HuH-7.5 (cell line): ENCODE measurements around the gene ROBO1.

Experiments used
- DNase-seq: peaks from one replicate; pipeline ENCODE4 v3.0.0; 2011; ENCODE audit warnings: low spot score

Gene ROBO1

DNA sequence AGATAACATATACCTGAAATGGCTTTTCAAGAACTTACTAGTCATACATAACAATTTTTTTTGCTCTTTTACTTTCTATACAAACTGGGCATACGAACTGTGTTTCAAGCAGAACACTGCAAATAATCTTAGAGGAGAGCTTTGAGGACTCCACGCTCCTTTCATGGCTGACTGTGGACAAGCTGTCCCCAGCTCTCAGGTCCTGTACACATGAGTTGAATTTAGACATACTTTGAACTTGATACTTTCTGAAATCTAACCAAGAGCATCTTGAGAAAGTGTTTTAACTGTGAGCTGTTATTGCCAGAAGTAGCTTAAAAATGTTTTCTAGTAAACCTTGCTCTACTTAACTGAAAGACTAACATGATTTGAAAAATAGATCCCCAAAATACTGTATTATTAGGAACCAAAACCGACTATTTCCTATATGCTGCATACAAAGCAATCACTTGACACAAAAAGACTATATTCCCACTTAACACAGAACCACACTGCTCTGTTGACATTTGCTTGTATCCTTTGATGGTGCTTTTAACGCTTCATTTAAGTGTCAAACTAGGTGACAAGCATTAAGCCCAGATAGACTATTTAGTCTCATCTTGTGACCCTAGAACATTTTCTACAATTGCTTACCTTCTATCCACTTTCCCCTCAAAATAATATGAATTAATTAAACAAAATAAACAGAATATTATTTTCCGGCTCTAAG, 755.8 kb downstream of the ROBO1 start:
- DNase-seq, result no peak

GRCh38 chr3:79009861-79010260, 757.9 kb downstream of the ROBO1 start:
- DNase-seq, result no peak

DNA sequence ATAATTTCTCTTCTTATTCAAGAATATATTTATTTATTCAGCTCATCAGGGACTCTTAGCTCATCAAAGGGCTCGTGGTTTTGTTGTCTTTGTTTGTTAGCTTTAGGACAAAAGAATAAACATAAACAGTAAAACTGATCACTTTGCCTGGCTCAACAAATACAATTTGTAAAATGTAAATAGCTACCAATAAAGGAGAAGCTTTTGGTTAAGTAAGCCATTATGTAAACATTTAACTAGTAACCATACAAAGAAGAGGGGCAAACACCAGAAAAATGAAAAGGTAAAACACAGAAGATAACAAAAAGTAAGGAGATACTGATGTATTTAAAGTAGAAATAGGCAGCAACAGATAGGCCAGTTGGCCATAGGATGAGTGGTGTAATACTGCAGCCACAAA, 761.7 kb downstream of the ROBO1 start:
- no peak for DNase-seq

DNA sequence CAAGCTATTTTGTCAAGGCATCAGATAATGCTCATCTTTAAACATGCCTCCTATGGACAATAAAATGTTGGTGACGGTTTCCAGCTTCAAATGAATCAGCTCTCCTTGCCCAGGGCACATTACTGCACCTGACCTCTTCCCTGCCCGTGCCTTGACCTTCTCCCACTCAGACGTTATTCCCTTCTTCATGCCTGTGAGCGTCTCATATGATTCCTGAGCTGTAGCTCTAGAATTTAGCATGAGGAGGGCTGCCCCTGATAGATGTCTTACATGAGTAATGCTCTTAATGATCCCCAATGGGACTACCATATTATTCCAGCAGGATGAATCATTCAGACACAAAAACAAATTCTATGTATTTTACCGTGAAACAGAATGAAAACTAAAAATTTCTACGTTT, 762.7 kb downstream of the ROBO1 start:
- no peak for DNase-seq

- DNase-seq, result no peak
These were observed 763.8 kb downstream of the ROBO1 start for GRCh38 chr3:79003994-79004393.

GRCh38 chr3:79002465-79003372, 765.1 kb downstream of the ROBO1 start:
- DNase-seq, result no peak

DNA sequence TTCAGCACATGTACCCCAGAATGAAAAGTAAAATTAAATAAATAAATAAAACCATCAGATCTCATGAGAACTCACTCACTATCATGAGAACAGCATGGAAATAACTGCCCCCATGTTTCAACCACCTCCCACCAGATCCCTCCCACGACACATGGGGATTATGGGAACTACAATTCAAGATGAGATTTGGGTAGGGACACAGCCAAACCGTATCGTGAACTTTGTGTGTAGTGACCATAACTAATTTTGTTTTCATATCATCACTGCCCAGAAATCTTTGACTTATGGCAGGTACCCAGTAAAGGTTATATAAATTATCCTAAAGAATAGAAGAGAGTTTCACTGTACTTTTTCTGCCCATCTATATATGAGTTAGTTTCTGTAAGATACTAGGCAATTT, 766.5 kb downstream of the ROBO1 start:
- no peak for DNase-seq

DNA sequence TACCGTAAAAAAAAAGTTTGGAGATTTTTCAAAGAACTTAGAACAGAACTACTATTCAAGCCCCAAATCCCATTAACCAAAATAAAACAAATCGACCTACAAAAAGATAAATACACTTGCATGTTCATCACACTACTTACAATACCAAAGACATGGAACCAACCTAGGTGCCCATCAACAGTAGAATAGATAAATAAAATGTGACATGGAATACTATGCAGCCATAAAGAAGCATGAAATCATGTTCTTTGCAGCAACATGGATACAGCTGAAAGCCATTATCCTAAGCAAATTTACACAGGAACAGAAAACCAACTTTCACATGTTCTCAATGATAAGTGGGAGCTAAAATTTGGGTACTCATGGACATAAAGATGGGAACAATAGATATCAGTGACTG, 768.7 kb downstream of the ROBO1 start:
- no peak for DNase-seq

GRCh38 chr3:78995087-78995486, 772.7 kb downstream of the ROBO1 start:
- no peak for DNase-seq

DNA sequence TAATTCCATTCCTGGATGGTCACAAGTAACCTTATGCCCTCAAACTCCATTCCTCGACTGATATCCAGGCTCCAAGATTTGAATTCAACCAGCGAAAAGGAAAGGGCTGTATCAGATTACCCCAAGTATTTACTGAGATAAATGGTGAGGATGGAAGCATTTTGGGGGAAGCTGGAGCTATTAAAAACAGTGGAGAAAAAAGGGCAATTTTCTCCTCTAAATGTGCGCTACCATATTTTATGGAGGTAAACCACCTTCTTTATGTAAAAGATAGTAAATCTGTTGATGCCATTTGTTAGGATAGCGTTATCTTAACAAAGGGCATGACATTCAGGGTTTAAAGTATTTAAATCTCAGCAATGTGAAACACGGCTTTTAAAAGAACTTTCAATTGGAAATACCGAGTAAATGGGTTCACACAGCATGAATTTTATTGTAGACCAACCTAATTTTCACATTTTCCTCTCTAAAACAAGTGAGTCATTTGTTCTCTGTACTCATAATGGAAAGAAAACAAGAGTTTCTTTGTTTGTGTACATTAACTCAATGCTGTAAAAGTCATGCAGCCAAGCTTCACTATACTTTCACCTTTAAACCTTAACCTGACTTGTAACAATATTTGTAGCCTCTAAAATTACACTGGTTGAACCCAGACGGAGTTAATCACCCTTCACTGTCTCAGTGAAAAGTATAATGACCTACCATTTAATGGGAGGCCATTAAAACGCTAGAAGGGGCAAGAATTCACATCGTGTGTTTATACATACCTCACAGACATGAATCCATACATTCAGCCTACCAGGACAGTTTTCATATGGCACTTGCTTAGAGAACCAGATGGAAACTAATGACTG, 773.4 kb downstream of the ROBO1 start:
- DNase-seq, result no peak

DNA sequence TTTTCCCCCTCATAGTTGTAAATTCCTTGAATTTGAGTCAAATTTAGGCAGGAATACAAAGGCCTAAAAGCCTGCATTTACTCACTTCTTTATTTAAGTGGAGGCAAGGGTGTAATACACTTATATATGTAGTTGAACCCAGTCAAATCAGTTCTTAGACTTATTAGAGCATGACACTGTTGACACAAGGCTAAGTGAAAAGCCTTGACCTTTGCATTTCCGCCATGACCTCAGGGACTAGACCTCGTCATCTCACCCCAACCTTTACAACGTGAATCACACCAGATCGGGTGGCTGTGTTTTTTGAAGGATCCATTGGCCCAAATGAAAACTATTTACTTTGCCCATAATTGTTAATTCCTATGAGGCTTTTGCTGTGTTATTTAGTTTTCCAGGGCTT, 774.4 kb downstream of the ROBO1 start:
- no peak for DNase-seq

GRCh38 chr3:78992830-78993229, 775.0 kb downstream of the ROBO1 start:
- DNase-seq, result no peak

DNA sequence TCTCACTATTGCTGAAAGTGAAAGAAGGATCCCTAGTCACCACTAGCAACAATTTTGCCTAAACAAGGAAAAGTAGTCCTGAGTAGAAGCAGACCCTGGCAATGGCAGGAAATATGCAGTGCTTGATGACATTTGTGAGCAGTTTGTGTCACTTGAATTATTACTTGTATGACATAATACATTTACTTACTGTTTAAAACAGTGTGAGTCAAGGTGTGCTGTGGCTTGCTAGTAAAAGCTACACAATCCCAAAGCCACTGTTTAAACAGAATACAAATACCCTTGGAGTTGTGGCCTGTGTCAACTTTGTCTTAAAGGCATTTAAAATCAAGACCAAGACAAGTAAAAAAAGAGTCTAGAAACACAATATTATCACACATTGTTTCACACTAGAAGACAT, 775.4 kb downstream of the ROBO1 start:
- no peak for DNase-seq

DNA sequence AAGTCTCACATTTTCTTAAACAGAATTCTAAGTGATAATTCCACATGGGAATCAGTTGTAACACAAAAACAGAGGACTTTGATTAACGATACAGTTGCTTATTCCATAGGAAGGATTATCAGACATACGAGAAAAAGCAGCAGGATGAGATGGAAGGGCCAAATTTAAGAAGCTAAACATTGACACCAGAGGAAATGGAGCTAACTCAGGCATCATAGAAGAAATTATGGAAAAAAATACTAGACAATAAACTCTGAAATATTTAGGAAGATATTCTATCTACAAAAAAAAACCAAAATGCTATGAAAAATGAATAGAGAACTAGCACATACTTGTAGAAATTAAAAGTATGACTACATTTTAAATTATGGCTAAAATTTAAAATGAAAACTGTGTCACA, 776.1 kb downstream of the ROBO1 start:
- no peak for DNase-seq

DNA sequence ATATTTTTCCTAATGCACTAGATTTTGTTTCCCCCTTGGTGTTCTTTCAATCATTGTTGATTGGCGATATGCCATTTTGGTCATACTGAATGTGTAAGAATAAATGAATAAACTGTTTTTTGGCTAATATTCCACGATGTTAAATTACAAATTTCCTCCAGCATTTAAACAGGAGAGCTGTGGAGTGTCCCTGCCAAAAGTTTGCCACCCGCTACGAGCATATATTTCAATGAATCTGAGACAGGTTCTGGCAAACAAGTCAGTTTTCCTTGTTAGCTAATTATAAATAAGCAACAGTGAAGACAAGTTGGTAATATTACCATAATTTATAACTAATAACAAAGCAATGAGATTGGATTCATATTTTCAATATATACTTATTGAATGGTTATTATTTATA, 777.6 kb downstream of the ROBO1 start:
- no peak for DNase-seq

- no peak for DNase-seq
These were observed 779.5 kb downstream of the ROBO1 start for GRCh38 chr3:78988324-78988723.

GRCh38 chr3:78986416-78987101, 781.2 kb downstream of the ROBO1 start:
- DNase-seq, result no peak

GRCh38 chr3:78985981-78986380, 781.8 kb downstream of the ROBO1 start:
- DNase-seq, result no peak

DNA sequence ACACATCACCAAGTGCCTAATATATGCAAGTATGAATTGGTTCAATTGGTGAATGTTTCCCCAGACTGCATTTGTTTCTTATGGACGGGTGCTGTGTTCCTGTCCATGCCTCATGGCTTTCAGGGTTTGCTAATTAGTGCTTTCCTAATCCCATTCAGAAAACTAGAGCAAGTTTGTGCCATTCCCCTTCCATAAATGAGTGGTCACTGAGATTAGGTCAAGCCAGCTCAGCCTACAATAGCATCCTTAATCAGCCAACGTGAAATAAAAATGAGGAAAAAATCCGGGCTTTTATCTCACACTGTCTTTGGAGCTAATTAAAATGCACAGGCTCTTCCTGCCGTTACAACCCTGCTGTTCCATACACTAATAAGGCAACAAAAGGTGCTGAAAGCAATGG, 788.8 kb downstream of the ROBO1 start:
- no peak for DNase-seq

DNA sequence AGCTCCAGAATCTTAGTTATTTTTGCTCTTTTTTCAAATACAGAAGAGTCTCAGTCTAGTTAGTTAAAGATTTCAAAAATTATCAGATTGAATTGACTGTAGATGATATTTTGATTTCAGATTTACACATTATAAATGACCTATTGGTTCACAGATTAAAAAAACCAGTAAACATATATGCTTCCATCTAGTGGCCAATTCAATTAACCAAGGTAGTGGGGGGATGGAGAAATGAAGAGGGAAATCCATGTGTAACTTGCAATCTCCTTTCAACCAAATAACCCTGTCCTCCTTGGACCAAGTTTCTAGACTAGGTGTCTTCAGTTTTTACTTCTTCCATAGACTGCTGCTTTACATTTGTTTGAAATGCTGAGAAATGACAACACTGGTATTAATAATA, 789.8 kb downstream of the ROBO1 start:
- no peak for DNase-seq

DNA sequence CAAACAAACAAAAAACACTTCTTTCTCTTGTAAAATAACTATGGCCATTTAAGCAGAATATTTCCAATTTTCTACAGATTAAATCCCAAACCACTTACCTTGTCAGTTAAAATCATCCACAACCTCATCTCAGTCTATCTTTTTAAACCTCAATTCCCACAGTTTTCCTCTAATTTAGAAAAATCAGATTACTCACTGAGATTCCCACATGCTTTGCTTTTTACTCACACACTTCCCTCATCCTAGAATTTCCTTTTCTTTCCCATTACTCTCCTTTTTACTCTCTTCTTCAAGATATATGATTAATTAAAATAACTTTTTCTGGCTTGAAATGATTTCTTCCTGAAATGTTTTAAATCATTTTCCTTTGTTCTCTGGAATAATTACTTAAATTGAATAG, 790.7 kb downstream of the ROBO1 start:
- no peak for DNase-seq

DNA sequence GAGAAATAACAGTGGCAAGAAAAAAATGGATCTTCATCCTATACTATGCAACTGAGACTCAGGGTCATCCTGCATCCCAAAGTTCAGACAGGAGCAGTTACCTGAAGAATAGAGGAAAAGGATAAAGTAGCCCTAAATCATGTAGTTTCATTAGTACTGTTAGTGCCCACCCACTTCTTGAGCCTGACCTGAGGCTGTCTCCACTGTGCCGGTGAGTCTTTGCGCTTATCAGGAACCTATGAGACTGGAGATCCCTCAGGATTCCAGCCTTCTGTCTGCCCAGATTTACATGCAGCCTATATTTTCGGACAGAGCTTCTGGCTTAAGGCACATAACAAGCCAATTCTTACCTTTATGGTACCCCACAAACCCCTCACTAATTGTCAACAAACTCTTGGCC, 791.6 kb downstream of the ROBO1 start:
- DNase-seq, result no peak
